Pancreas (tissue), 10 donors: ENCODE data around the gene NFE2. TPM values are rescaled to one million over a fixed set of nuclear protein-coding genes. Genes with fewer than 3 reads are reported as not detected.

ENCODE experiments used
- ATAC-seq, 4 donors: fragments of 200-7000 bp; cut with Tn5 transposase; one replicate each; pipeline versions ENCODE4 v1.8.0 to v1.9.1; 2020; ENCODE audit warnings: mild to moderate bottlenecking in 4 of 4, moderate library complexity in 4 of 4
- DNase-seq, 6 donors: peaks; one replicate each; pipeline ENCODE4 v3.0.0-alpha.2; 2020
- FAIRE-seq: peaks from 2 replicates; lab custom pipeline; 2012; peaks lifted over from hg19 to GRCh38; lab: Jason Lieb, UNC
- H3K27ac ChIP-seq, 4 donors: fragments of 200-600 bp; sonication (generic); 1 replicate in 3 of 4; 2 replicates in 1 of 4; pipeline versions ENCODE4 v1.5.0 to v1.8.0; 2020
- H3K27me3 ChIP-seq, 4 donors: fragments of 200-600 bp; one replicate each; pipeline ENCODE4 v1.8.0; 2021
- H3K36me3 ChIP-seq, 3 donors: fragments of 200-600 bp; sonication (generic) in 1 of 3; one replicate each; pipeline versions ENCODE4 v1.5.0 to v1.8.0; 2020 to 2021
- H3K4me1 ChIP-seq, 3 donors: fragments of 200-600 bp; one replicate each; pipeline ENCODE4 v1.8.0; 2021
- H3K4me3 ChIP-seq, 4 donors: fragments of 200-600 bp; sonication (generic) in 2 of 4; one replicate each; pipeline versions ENCODE4 v1.5.0 to v1.8.0; 2020 to 2021
- H3K9me3 ChIP-seq, 4 donors: fragments of 200-600 bp; one replicate each; pipeline ENCODE4 v1.8.0; 2021
- WGBS, 2 donors: extraction: QIAGEN DNeasy Blood & Tissue Kit; methylation state at CpG; one replicate each; pipeline ENCODE4 v1.1.7; 2013; 5-methylcytosine and 5-hydroxymethylcytosine counted together
- intact Hi-C, 3 donors: fragments of 100-400 bp; cut with DNase I; formaldehyde crosslinking; loops; one replicate each; pipeline versions ENCODE4 v1.11.1 to v1.14.2; 2022
- polyA plus RNA-seq, 2 donors: library from polyadenylated mRNA; stranded (reverse); fragments of 200-250 nt; gene quantifications; one replicate each; pipeline ENCODE4 v1.2.3, GENCODE V29; 2013
- total RNA-seq, 6 donors: library from RNA; stranded (reverse); fragmentation: NEBNext Ultra II Directional in 4 of 6; extraction: Animal tissue kit (Norgen Biotek cat#: 25700) in 4 of 6; gene quantifications; one replicate each; pipeline versions ENCODE4 v1.2.1 to v1.2.4, GENCODE V29; 2021 to 2023
- TF ChIP-seq, protein P1 (sequence below), 4 donors: fragments of 200-600 bp; sonication (generic) in 3 of 4; IDR thresholded peaks; one replicate each; pipeline versions ENCODE4 v1.5.0 to v1.8.0; 2021; ENCODE audit warnings: antibody characterized with exemption in 4 of 4
- donor health status: healthy with polysubstance abuse.
- donor health status: DM: no; HTN: no; CAD: no; lungs with moderate emphysema.
- donor health status: DM: no; HTN: no; CAD: no.
- donor health status: control.
- donor health status: control.
- donor health status: Bipolar disorder and iron deficiency.
- donor health status: DM: yes; HTN: yes; CAD: no.
- donor health status: DM: no; HTN: no; CAD: no.
- donor health status: DM: no; HTN: no; CAD: no.
- donor health status: DM: yes; HTN: yes; CAD: no.

NFE2 gene
- total and polyA plus RNA-seq, 8 donors = 0.16 to 0.58 (median 0.34) TPM; not detected in 1

DNA sequence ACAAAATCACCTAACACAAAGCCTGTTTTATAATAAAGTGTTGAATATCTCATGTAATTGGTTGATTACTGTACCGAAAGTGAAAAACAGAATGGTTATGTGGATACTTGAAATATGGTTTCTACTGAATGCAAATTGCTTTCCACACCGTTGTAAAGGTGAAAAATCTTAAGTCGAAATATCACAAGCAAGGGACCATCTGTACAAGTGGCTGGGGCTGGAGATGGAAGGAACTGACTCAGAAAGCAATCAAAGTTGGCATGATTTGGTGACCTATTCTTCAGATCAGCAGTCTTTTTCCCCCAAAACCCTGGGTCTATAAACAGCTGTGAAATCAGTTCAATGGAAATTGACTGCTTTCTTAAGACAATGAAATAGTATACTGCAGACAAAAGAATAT is 24.4 kb downstream of the NFE2 start:
- no peaks in the 10 kb centered on the region for H3K9me3 ChIP-seq
- peaks cover 6 to 20% (median 16%) of the 10 kb centered on the region in 3 donors for H3K4me1 ChIP-seq
- DNase-seq = no peak
- TF ChIP-seq, protein P1, sequence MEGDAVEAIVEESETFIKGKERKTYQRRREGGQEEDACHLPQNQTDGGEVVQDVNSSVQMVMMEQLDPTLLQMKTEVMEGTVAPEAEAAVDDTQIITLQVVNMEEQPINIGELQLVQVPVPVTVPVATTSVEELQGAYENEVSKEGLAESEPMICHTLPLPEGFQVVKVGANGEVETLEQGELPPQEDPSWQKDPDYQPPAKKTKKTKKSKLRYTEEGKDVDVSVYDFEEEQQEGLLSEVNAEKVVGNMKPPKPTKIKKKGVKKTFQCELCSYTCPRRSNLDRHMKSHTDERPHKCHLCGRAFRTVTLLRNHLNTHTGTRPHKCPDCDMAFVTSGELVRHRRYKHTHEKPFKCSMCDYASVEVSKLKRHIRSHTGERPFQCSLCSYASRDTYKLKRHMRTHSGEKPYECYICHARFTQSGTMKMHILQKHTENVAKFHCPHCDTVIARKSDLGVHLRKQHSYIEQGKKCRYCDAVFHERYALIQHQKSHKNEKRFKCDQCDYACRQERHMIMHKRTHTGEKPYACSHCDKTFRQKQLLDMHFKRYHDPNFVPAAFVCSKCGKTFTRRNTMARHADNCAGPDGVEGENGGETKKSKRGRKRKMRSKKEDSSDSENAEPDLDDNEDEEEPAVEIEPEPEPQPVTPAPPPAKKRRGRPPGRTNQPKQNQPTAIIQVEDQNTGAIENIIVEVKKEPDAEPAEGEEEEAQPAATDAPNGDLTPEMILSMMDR (IDR thresholded peaks at IDR 0.05) = no peak
- intact Hi-C loops = no loop called here
- no peak overlapping the region for H3K4me3 ChIP-seq
- no peaks in the 10 kb centered on the region for H3K36me3 ChIP-seq
- WGBS, 2 donors = 93 to 94% methylated on average over 3 of the region's 3 CpGs
- no peak for ATAC-seq
- no peaks in the 10 kb centered on the region for H3K27me3 ChIP-seq
- FAIRE-seq = no peak
- H3K27ac ChIP-seq = no peak overlapping the region

GRCh38 chr12:54273981-54274380 is 26.8 kb downstream of the NFE2 start:
- FAIRE-seq (no peak), ATAC-seq (peak in 3 of 4 donors; percentile 48 to 66 (median 66)), DNase-seq (no peak)
- Histone ChIP-seq H3K36me3 (no peaks in the 10 kb centered on the region), H3K27me3 (no peaks in the 10 kb centered on the region), H3K27ac (no peak overlapping the region), H3K9me3 (no peaks in the 10 kb centered on the region), H3K4me3 (no peak overlapping the region), H3K4me1 (peaks cover 6 to 20% (median 16%) of the 10 kb centered on the region in 3 donors)
- WGBS, 2 donors = 61% methylated on average over 2 of the region's 2 CpGs
- TF ChIP-seq, protein P1 (IDR thresholded peaks at IDR 0.05) = no peak
- intact Hi-C loops = no loop called here

- no peak overlapping the region for H3K4me3 ChIP-seq
- FAIRE-seq (no peak), DNase-seq (no peak), ATAC-seq (no peak)
- H3K36me3 ChIP-seq = no peaks in the 10 kb centered on the region
- TF ChIP-seq, protein P1 (IDR thresholded peaks at IDR 0.05) = no peak
- no peaks in the 10 kb centered on the region for H3K27me3 ChIP-seq
- H3K27ac ChIP-seq = no peak overlapping the region
- intact Hi-C loops = no loop called here
- H3K4me1 ChIP-seq = peaks cover 3 to 6% (median 4%) of the 10 kb centered on the region in 3 donors
- 70 to 84% methylated on average over 1 of the region's 1 CpG for WGBS, 2 donors
- no peaks in the 10 kb centered on the region for H3K9me3 ChIP-seq
These were observed 28.6 kb downstream of the NFE2 start for GRCh38 chr12:54272214-54272613.

GRCh38 chr12:54270345-54270744 is 30.5 kb downstream of the NFE2 start:
- Histone ChIP-seq H3K4me1 (peaks cover 3 to 6% (median 4%) of the 10 kb centered on the region in 3 donors), H3K4me3 (no peak overlapping the region), H3K9me3 (no peaks in the 10 kb centered on the region), H3K27me3 (no peaks in the 10 kb centered on the region), H3K36me3 (no peaks in the 10 kb centered on the region), H3K27ac (no peak overlapping the region)
- WGBS, 2 donors = 92 to 95% methylated on average over 2 of the region's 2 CpGs
- ATAC-seq (no peak), DNase-seq (no peak), FAIRE-seq (no peak)
- TF ChIP-seq, protein P1 (IDR thresholded peaks at IDR 0.05) = no peak
- intact Hi-C loops = no loop called here

- ATAC-seq = no peak
- no peak for DNase-seq
- Histone ChIP-seq H3K27me3 (no peaks in the 10 kb centered on the region), H3K36me3 (no peaks in the 10 kb centered on the region), H3K4me3 (no peak overlapping the region), H3K27ac (no peak overlapping the region), H3K4me1 (no peaks in the 10 kb centered on the region), H3K9me3 (no peaks in the 10 kb centered on the region)
- no peak for FAIRE-seq
- TF ChIP-seq, protein P1 (IDR thresholded peaks at IDR 0.05) = no peak
- WGBS, 2 donors = 96 to 97% methylated on average over 2 of the region's 2 CpGs
- intact Hi-C loops = no loop called here
These were observed 34.0 kb downstream of the NFE2 start for GRCh38 chr12:54266852-54267251.
